IMR-90 (cell line): ENCODE data around the gene TMEM63B. TPM values are rescaled to one million over a fixed set of nuclear protein-coding genes. Genes with fewer than 3 reads are reported as not detected.

Source experiments
- ATAC-seq: fragments of 200-7000 bp; cut with Tn5 transposase; 2 replicates; pipeline ENCODE4 v1.9.1; 2020; ENCODE audit warnings: low read depth, mild to moderate bottlenecking, moderate library complexity
- BruUV-seq: library from RNA; stranded (reverse); fragments of 400-500 nt; replicated peaks from 2 replicates; lab custom pipeline; 2021; lab: Mats Ljungman, UMichigan
- CTCF ChIA-PET: fragments of 300-600 bp; formaldehyde crosslinking; extraction: SDS; loops from one replicate; lab custom pipeline; 2021; ENCODE audit warnings: antibody characterized with exemption; lab: Yijun Ruan, JAX
- POLR2A ChIA-PET: fragments of 300-600 bp; sonication (Branson Sonifier 250); formaldehyde crosslinking; loops from one replicate; lab custom pipeline; 2022; ENCODE audit warnings: antibody characterized with exemption; ENCODE audit not compliant: unreplicated experiment; lab: Charles Lee
- DNase-seq: peaks from one replicate; pipeline ENCODE4 v3.0.0; 2013
- H2AFZ ChIP-seq: replicated peaks from 2 replicates; pipeline ENCODE3; 2013; ENCODE audit warnings: low read length, mild to moderate bottlenecking; ENCODE audit not compliant: poor library complexity
- H2AK5ac ChIP-seq: 2 replicates; pipeline ENCODE4 v1.6.1; 2013; ENCODE audit warnings: low read depth, low read length, inconsistent platforms
- H2AK9ac ChIP-seq: replicated peaks from 2 replicates; pipeline ENCODE3; 2013; ENCODE audit warnings: mild to moderate bottlenecking, low read depth, low read length, moderate library complexity; ENCODE audit not compliant: poor library complexity
- H2BK120ac ChIP-seq: 2 replicates; pipeline ENCODE4 v1.6.1; 2013; ENCODE audit warnings: low read depth, low read length, inconsistent platforms
- H2BK15ac ChIP-seq: 3 replicates; pipeline ENCODE4 v1.6.1; 2013; ENCODE audit warnings: low read depth, low read length, inconsistent platforms
- H2BK20ac ChIP-seq: 2 replicates; pipeline ENCODE4 v1.6.1; 2013; ENCODE audit warnings: low read depth, mild to moderate bottlenecking, inconsistent platforms, low read length, moderate library complexity
- H2BK5ac ChIP-seq: 2 replicates; pipeline ENCODE4 v1.6.1; 2013; ENCODE audit warnings: mild to moderate bottlenecking, low read depth, low read length, inconsistent platforms; ENCODE audit not compliant: poor library complexity, severe bottlenecking
- H3K14ac ChIP-seq: replicated peaks from 2 replicates; pipeline ENCODE4 v1.6.1; 2013; ENCODE audit warnings: low read depth, low read length, inconsistent platforms
- H3K18ac ChIP-seq: 2 replicates; pipeline ENCODE4 v1.6.1; 2013; ENCODE audit warnings: low read depth, low read length, control low read depth
- H3K23ac ChIP-seq: 2 replicates; pipeline ENCODE4 v1.6.1; 2013; ENCODE audit warnings: low read depth, low read length, inconsistent platforms
- H3K27ac ChIP-seq: 2 replicates; pipeline ENCODE4 v1.5.1; 2013; ENCODE audit warnings: mild to moderate bottlenecking, control low read depth, low read length; ENCODE audit not compliant: insufficient read depth
- H3K27me3 ChIP-seq: 2 replicates; pipeline ENCODE4 v1.6.1; 2013; ENCODE audit warnings: low read length; ENCODE audit not compliant: control insufficient read depth, insufficient read depth
- H3K36me3 ChIP-seq: 2 replicates; pipeline ENCODE4 v1.6.1; 2013; ENCODE audit warnings: low read length, mixed read lengths; ENCODE audit not compliant: control insufficient read depth, insufficient read depth
- H3K4ac ChIP-seq: 2 replicates; pipeline ENCODE4 v1.6.1; 2013; ENCODE audit warnings: low read depth, low read length, inconsistent platforms
- H3K4me1 ChIP-seq: 2 replicates; pipeline ENCODE4 v1.6.1; 2013; ENCODE audit warnings: low read length, mixed read lengths; ENCODE audit not compliant: control insufficient read depth, insufficient read depth
- H3K4me2 ChIP-seq: 2 replicates; pipeline ENCODE4 v1.6.1; 2013; ENCODE audit warnings: low read depth, mild to moderate bottlenecking, control low read depth, low read length, moderate library complexity
- H3K4me3 ChIP-seq: 2 replicates; pipeline ENCODE4 v1.5.1; 2013; ENCODE audit warnings: low read depth, mild to moderate bottlenecking, control low read depth, low read length, moderate library complexity; ENCODE audit not compliant: insufficient read depth
- H3K56ac ChIP-seq: 2 replicates; pipeline ENCODE4 v1.6.1; 2013; ENCODE audit warnings: low read length, inconsistent platforms; ENCODE audit not compliant: insufficient read depth; ENCODE audit errors: extremely low read depth
- H3K79me1 ChIP-seq, 2 experiments: 2 replicates each; pipeline ENCODE4 v1.6.1; 2013; ENCODE audit warnings: low read length in 2 of 2, inconsistent platforms in 1 of 2, low read depth in 1 of 2
- H3K9ac ChIP-seq: 2 replicates; pipeline ENCODE4 v1.6.1; 2013; ENCODE audit warnings: low read depth, low read length, control low read depth
- H3K9me1 ChIP-seq: 2 replicates; pipeline ENCODE4 v1.6.1; 2013; ENCODE audit warnings: low read length, inconsistent platforms; ENCODE audit not compliant: insufficient read depth
- H3K9me3 ChIP-seq: 2 replicates; pipeline ENCODE4 v1.6.1; 2013; ENCODE audit warnings: low read length; ENCODE audit not compliant: control insufficient read depth, insufficient read depth
- H4K20me1 ChIP-seq: 2 replicates; pipeline ENCODE4 v1.6.1; 2013; ENCODE audit warnings: low read length, inconsistent platforms; ENCODE audit not compliant: insufficient read depth
- H4K5ac ChIP-seq: 2 replicates; pipeline ENCODE4 v1.6.1; 2013; ENCODE audit warnings: mild to moderate bottlenecking, low read depth, low read length, control low read depth
- H4K8ac ChIP-seq, 2 experiments: 2 replicates each; pipeline ENCODE4 v1.6.1; 2013; ENCODE audit warnings: low read depth in 2 of 2, low read length in 2 of 2, control low read depth in 1 of 2, inconsistent platforms in 1 of 2
- H4K91ac ChIP-seq: 2 replicates; pipeline ENCODE4 v1.6.1; 2013; ENCODE audit warnings: low read depth, low read length, inconsistent platforms; ENCODE audit not compliant: insufficient read depth
- MAFK ChIP-seq: IDR thresholded peaks from 2 replicates; pipeline ENCODE4 v1.6.1; 2012; ENCODE audit warnings: low read depth, low read length, improper control_type of control experiment
- MAZ ChIP-seq: IDR thresholded peaks from 2 replicates; pipeline ENCODE4 v1.6.1; 2012; ENCODE audit warnings: low read depth, mild to moderate bottlenecking, low read length, improper control_type of control experiment, moderate library complexity, borderline replicate concordance
- RFX5 ChIP-seq: IDR thresholded peaks from 2 replicates; pipeline ENCODE4 v1.8.0; 2012; ENCODE audit warnings: low read depth, mild to moderate bottlenecking, low read length, moderate library complexity
- SMC3 ChIP-seq: fragments of 150-350 bp; IDR thresholded peaks from 2 replicates; pipeline ENCODE4 v1.6.1; 2016; ENCODE audit warnings: low read depth, mild to moderate bottlenecking, antibody characterized with exemption, low read length, moderate library complexity
- WGBS, 2 experiments: methylation state at CpG; one replicate each; pipeline versions ENCODE4 v1.1.5 to v1.1.7; 2013; ENCODE audit warnings: missing lambda C conversion rate in 2 of 2; ENCODE audit not compliant: insufficient read length in 1 of 2; ENCODE audit errors: extremely low coverage in 2 of 2; 5-methylcytosine and 5-hydroxymethylcytosine counted together
- dilution Hi-C: fragments of 300-500 bp; cut with HindIII; formaldehyde crosslinking; loops from one replicate; pipeline ENCODE4 v1.14.3; 2018; ENCODE audit warnings: low sequenced_read_pairs; ENCODE audit not compliant: unreplicated experiment
- in situ Hi-C: fragments of 300-500 bp; cut with MboI; formaldehyde crosslinking; loops from 3 replicates; pipeline ENCODE4 v1.14.3; 2019; ENCODE audit warnings: low sequenced_read_pairs, inconsistent platforms, mixed read lengths
- intact Hi-C: fragments of 100-400 bp; cut with micrococcal nuclease; formaldehyde crosslinking; loops from 2 replicates; pipeline ENCODE4 v1.10.0; 2022
- polyA plus RNA-seq, 3 experiments: library from polyadenylated mRNA; depleted of rRNA; stranded (reverse); fragments of >200 nt; gene quantifications; 2 replicates each; pipeline ENCODE4 v1.2.3, GENCODE V29; 2012; ENCODE audit warnings: low replicate concordance in 1 of 3
- total RNA-seq: library from RNA; depleted of rRNA; stranded (reverse); fragments of >200 nt; gene quantifications from 2 replicates; pipeline ENCODE4 v1.2.3, GENCODE V29; 2012

TMEM63B gene
- total and polyA plus RNA-seq, 2 of the 4 experiments (the other 2 are of a cell fraction): 12.2 to 42.6 TPM

- no peak overlapping the region for H2AK5ac ChIP-seq
- in situ Hi-C loops (loop anchor here (5.0 kb wide), 1 partner anchor 41 kb away; no protein-coding TSS in a partner anchor), dilution Hi-C loops (no loop called here), intact Hi-C loops (no loop called here)
- H3K27me3 ChIP-seq: no peaks in the 10 kb centered on the region
- no peak overlapping the region for H2AK9ac ChIP-seq
- no peaks in the 10 kb centered on the region for H3K4me1 ChIP-seq
- 0 out of 2 replicates have a peak, but pooled peaks cover 3% of the 10 kb centered on the region for H3K9me1 ChIP-seq
- no peak overlapping the region for H3K4me3 ChIP-seq
- H4K5ac ChIP-seq: no peak overlapping the region
- ChIA-PET CTCF (no interaction called here), POLR2A (interaction anchor here (0.6 kb wide), 1 partner anchor 512 kb away, joined by 3 read pairs; no protein-coding TSS in a partner anchor)
- no peak overlapping the region for H3K14ac ChIP-seq
- no peak overlapping the region for H3K27ac ChIP-seq
- no peak overlapping the region for H3K9ac ChIP-seq
- ATAC-seq: no peak
- TF ChIP-seq SMC3: no peak
- no peak for TF ChIP-seq MAFK
- TF ChIP-seq RFX5: no peak
- TF ChIP-seq MAZ: no peak
- 100% methylated on average over 1 of the region's 1 CpG; no CpG with 5 or more reads in 1 of the 2 experiments for WGBS, 2 experiments
- H3K9me3 ChIP-seq: no peaks in the 10 kb centered on the region
- H4K20me1 ChIP-seq: no peaks in the 10 kb centered on the region
- no peak overlapping the region for H4K8ac ChIP-seq
- H3K4ac ChIP-seq: no peak overlapping the region
- no peak overlapping the region for H3K18ac ChIP-seq
- no peak overlapping the region for H3K4me2 ChIP-seq
- DNase-seq: no peak
- H3K23ac ChIP-seq: no peak overlapping the region
- H2BK5ac ChIP-seq: no peak overlapping the region
- H3K36me3 ChIP-seq: peaks cover 54% of the 10 kb centered on the region
- H2BK15ac ChIP-seq: no peak overlapping the region
- H2BK20ac ChIP-seq: no peak overlapping the region
- no peak overlapping the region for H4K91ac ChIP-seq
- BruUV-seq: no TSS peak
- H3K79me1 ChIP-seq: no peaks in the 10 kb centered on the region
- no peak overlapping the region for H3K56ac ChIP-seq
- no peak overlapping the region for H2AFZ ChIP-seq
- H2BK120ac ChIP-seq: no peak overlapping the region
These were observed 15.5 kb downstream of the TMEM63B start for GRCh38 chr6:44142835-44143234.
